T-helper 17 cell (primary cell): ENCODE measurements around the gene PCDH19. TPM values are rescaled to one million over a fixed set of nuclear protein-coding genes. Genes with fewer than 3 reads are reported as not detected.

Source experiments
- ATAC-seq: fragments of 150-1000 bp; cut with Tn5 transposase; 2 replicates; pipeline ENCODE4 v1.10.0; 2021; ENCODE audit warnings: mild to moderate bottlenecking, moderate library complexity
- DNase-seq, 3 donors: peaks; one replicate each; pipeline versions ENCODE4 v3.0.0 to v3.0.0-alpha.2; 2020 to 2021
- H3K9me3 ChIP-seq: one replicate; pipeline ENCODE4 v1.7.0; 2013; ENCODE audit warnings: low read length, mild to moderate bottlenecking; ENCODE audit not compliant: control insufficient read depth, poor library complexity, severe bottlenecking
- H3K27ac Mint-ChIP-seq: one replicate; pipeline ENCODE4 v1.8.0; 2022; ENCODE audit warnings: mild to moderate bottlenecking, moderate library complexity, mixed read lengths
- H3K27me3 Mint-ChIP-seq: one replicate; pipeline ENCODE4 v1.8.0; 2022; ENCODE audit warnings: mixed read lengths
- H3K36me3 Mint-ChIP-seq: one replicate; pipeline ENCODE4 v1.8.0; 2022; ENCODE audit warnings: low read depth, mixed read lengths
- H3K4me1 Mint-ChIP-seq: one replicate; pipeline ENCODE4 v1.8.0; 2022; ENCODE audit warnings: mild to moderate bottlenecking, mixed read lengths
- H3K4me3 Mint-ChIP-seq: one replicate; pipeline ENCODE4 v1.8.0; 2022; ENCODE audit warnings: mild to moderate bottlenecking, moderate library complexity, mixed read lengths
- total RNA-seq, 4 donors: library from RNA in 2 of 4; stranded (reverse) in 2 of 4; gene quantifications; one replicate each; pipeline ENCODE4 v1.2.3 and lab custom pipeline; 2022 to 2026

PCDH19 gene
- total RNA-seq, 2 donors from 2014 or later, result 0.03 TPM; not detected in 1

- Mint-ChIP-seq H3K27me3 (peaks cover 38% of the 10 kb centered on the region), H3K4me1 (peaks cover 5% of the 10 kb centered on the region), H3K4me3 (peak overlapping the region; percentile 74), H3K36me3 (no peaks in the 10 kb centered on the region), H3K27ac (peak overlapping the region; percentile 57)
- no peak for ATAC-seq
- no peak for DNase-seq
- H3K9me3 ChIP-seq, result no peaks in the 10 kb centered on the region
Measured at GRCh38 chrX:100410901-100411801, 1.1 kb upstream of the PCDH19 start.

GRCh38 chrX:100408713-100409609 lies 1.1 kb downstream of the PCDH19 start:
- ATAC-seq, result no peak
- H3K27me3 Mint-ChIP-seq, result peaks cover 47% of the 10 kb centered on the region
- no peak overlapping the region for H3K27ac Mint-ChIP-seq
- no peaks in the 10 kb centered on the region for H3K9me3 ChIP-seq
- peaks cover 6% of the 10 kb centered on the region for H3K4me1 Mint-ChIP-seq
- H3K36me3 Mint-ChIP-seq, result peaks cover 5% of the 10 kb centered on the region
- peak overlapping the region; percentile 80 for H3K4me3 Mint-ChIP-seq
- no peak for DNase-seq

- DNase-seq (no peak), ATAC-seq (no peak)
- Mint-ChIP-seq H3K27me3 (peaks cover 51% of the 10 kb centered on the region), H3K4me3 (peak overlapping the region; percentile 21), H3K36me3 (peaks cover 5% of the 10 kb centered on the region), H3K4me1 (peaks cover 6% of the 10 kb centered on the region), H3K27ac (no peak overlapping the region)
- H3K9me3 ChIP-seq, result no peaks in the 10 kb centered on the region
Measured at GRCh38 chrX:100407784-100408712, 2.0 kb downstream of the PCDH19 start.

- DNase-seq (no peak), ATAC-seq (no peak)
- Mint-ChIP-seq H3K36me3 (peaks cover 5% of the 10 kb centered on the region), H3K27ac (no peak overlapping the region), H3K27me3 (peaks cover 43% of the 10 kb centered on the region), H3K4me1 (peaks cover 2% of the 10 kb centered on the region), H3K4me3 (peak overlapping the region; percentile 21)
- no peaks in the 10 kb centered on the region for H3K9me3 ChIP-seq
Measured at GRCh38 chrX:100407147-100407783, 2.8 kb downstream of the PCDH19 start.

GRCh38 chrX:100405424-100405823 lies 4.6 kb downstream of the PCDH19 start:
- Mint-ChIP-seq H3K27me3 (peaks cover 36% of the 10 kb centered on the region), H3K4me1 (peaks cover 2% of the 10 kb centered on the region), H3K4me3 (no peak overlapping the region), H3K36me3 (peaks cover 5% of the 10 kb centered on the region), H3K27ac (no peak overlapping the region)
- ATAC-seq (no peak), DNase-seq (no peak)
- H3K9me3 ChIP-seq, result no peaks in the 10 kb centered on the region

GRCh38 chrX:100404851-100405250 lies 5.2 kb downstream of the PCDH19 start:
- DNase-seq, result no peak
- no peak for ATAC-seq
- peaks cover 36% of the 10 kb centered on the region for H3K27me3 Mint-ChIP-seq

GRCh38 chrX:100395781-100396180 lies 14.3 kb downstream of the PCDH19 start:
- Mint-ChIP-seq H3K4me3 (no peak overlapping the region), H3K27ac (no peak overlapping the region), H3K27me3 (no peaks in the 10 kb centered on the region), H3K36me3 (no peaks in the 10 kb centered on the region), H3K4me1 (no peaks in the 10 kb centered on the region)
- H3K9me3 ChIP-seq, result no peaks in the 10 kb centered on the region
- DNase-seq, result no peak
- no peak for ATAC-seq

More at GRCh38 chrX:100404851-100405250, 5.2 kb downstream of the PCDH19 start:
- H3K27ac Mint-ChIP-seq, result no peak overlapping the region
- H3K4me3 Mint-ChIP-seq, result no peak overlapping the region
- peaks cover 5% of the 10 kb centered on the region for H3K36me3 Mint-ChIP-seq
- H3K9me3 ChIP-seq, result no peaks in the 10 kb centered on the region
- H3K4me1 Mint-ChIP-seq, result peaks cover 2% of the 10 kb centered on the region

GRCh38 chrX:100381619-100382018 lies 28.5 kb downstream of the PCDH19 start:
- Mint-ChIP-seq H3K27ac (no peak overlapping the region), H3K36me3 (peaks cover 2% of the 10 kb centered on the region), H3K27me3 (no peaks in the 10 kb centered on the region), H3K4me3 (no peak overlapping the region), H3K4me1 (peaks cover 3% of the 10 kb centered on the region)
- no peaks in the 10 kb centered on the region for H3K9me3 ChIP-seq
- DNase-seq (no peak), ATAC-seq (no peak)

- Mint-ChIP-seq H3K4me1 (peaks cover 3% of the 10 kb centered on the region), H3K27me3 (no peaks in the 10 kb centered on the region), H3K36me3 (peaks cover 2% of the 10 kb centered on the region), H3K4me3 (no peak overlapping the region), H3K27ac (no peak overlapping the region)
- DNase-seq (no peak), ATAC-seq (no peak)
- H3K9me3 ChIP-seq, result no peaks in the 10 kb centered on the region
Measured at GRCh38 chrX:100379388-100379986, 30.6 kb downstream of the PCDH19 start.

GRCh38 chrX:100377826-100378225 lies 32.2 kb downstream of the PCDH19 start:
- peaks cover 3% of the 10 kb centered on the region for H3K4me1 Mint-ChIP-seq
- H3K9me3 ChIP-seq, result no peaks in the 10 kb centered on the region
- no peaks in the 10 kb centered on the region for H3K27me3 Mint-ChIP-seq
- H3K36me3 Mint-ChIP-seq, result peaks cover 2% of the 10 kb centered on the region
- DNase-seq (no peak), ATAC-seq (no peak)
- H3K27ac Mint-ChIP-seq, result no peak overlapping the region
- H3K4me3 Mint-ChIP-seq, result no peak overlapping the region

GRCh38 chrX:100376576-100376975 lies 33.5 kb downstream of the PCDH19 start:
- H3K36me3 Mint-ChIP-seq, result peaks cover 2% of the 10 kb centered on the region
- no peak for ATAC-seq
- no peaks in the 10 kb centered on the region for H3K9me3 ChIP-seq
- no peak for DNase-seq
- H3K27ac Mint-ChIP-seq, result no peak overlapping the region
- no peaks in the 10 kb centered on the region for H3K27me3 Mint-ChIP-seq
- no peak overlapping the region for H3K4me3 Mint-ChIP-seq
- peaks cover 3% of the 10 kb centered on the region for H3K4me1 Mint-ChIP-seq

- no peak overlapping the region for H3K4me3 Mint-ChIP-seq
- DNase-seq (no peak), ATAC-seq (no peak)
- H3K27me3 Mint-ChIP-seq, result no peaks in the 10 kb centered on the region
- no peaks in the 10 kb centered on the region for H3K36me3 Mint-ChIP-seq
- H3K9me3 ChIP-seq, result no peaks in the 10 kb centered on the region
- no peaks in the 10 kb centered on the region for H3K4me1 Mint-ChIP-seq
- H3K27ac Mint-ChIP-seq, result no peak overlapping the region
Measured at GRCh38 chrX:100373673-100374072, 36.4 kb downstream of the PCDH19 start.
